D341Med (cell line): Measurements from ENCODE around the gene GRM8.

Source experiments
- DNase-seq: peaks from one replicate; pipeline ENCODE4 v3.0.0; 2012; ENCODE audit warnings: low spot score

Gene GRM8

DNA sequence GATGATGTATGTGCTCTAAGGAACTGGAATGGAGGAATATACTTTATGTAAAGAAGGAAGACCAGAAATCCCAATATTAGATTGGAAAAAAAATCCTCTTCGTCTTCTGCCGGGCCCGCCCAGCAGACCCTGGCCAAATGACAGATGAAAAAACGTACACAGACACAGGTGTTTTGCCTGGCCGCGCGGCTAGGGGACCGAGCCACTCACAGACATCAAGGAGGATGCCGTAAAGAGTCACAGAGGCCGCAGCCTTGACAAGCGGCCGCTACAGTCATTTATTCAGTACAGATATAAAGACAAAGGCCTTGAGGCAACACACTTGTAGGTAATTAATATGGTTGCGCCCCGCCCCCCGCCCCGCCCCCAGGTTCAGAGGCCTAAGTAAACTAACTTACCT is 594.1 kb downstream of the GRM8 start:
- DNase-seq, result no peak

DNA sequence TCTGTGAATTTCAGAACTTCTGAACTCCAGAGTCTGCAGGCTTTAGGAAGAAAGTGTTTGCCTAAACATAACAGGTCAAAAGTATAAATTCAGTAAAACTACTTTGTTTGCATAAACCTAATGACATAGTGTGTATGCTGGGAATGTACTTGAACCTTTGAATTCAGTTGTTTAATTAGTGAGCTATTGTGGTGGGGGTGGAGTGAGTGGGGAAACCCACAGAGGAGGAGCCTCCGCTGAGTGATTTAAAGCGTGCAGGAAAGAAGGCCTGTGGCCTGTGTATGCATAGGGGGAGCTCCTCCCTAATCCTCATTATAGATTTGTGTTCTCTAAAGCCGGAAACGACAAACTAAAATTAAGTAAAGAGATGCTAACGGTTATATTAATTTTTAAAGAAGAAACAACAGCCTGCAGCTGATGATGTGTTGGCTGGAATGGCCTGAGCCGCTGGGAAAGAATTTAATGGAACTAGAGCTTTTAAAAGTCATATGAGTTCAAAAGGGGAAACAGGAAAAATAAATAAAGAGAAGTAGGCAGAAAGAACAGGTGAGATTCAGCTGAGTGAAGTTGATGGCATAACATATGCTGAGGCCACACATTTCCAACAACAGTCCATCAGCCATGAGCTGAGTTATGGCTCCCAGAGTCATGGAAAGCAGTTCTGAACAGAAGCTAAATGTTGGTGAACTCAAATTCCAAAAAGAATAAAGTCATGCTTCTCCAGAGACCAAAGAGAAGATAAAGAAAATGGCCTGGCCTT is 595.0 kb downstream of the GRM8 start:
- no peak for DNase-seq

GRCh38 chr7:126657137-126657536 is 595.6 kb downstream of the GRM8 start:
- no peak for DNase-seq

DNA sequence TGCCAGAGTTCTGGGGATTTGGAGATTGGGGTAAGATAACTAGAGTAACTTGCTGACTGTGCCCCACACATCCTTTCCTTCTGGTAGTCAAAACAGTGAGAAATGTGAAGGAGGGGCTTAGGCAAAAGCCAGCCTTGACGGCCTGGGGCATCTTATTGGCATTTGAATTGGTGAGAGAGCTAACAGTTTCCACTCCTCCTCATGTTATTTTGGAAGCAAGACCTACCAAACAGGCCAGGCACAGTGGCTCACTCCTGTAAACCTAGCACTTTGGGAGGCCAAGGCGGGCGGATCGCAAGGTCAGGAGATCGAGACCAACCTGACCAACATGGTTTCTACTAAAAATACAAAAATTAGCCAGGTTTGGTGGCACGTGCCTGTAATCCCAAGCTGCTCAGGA is 596.6 kb downstream of the GRM8 start:
- DNase-seq, result no peak

DNA sequence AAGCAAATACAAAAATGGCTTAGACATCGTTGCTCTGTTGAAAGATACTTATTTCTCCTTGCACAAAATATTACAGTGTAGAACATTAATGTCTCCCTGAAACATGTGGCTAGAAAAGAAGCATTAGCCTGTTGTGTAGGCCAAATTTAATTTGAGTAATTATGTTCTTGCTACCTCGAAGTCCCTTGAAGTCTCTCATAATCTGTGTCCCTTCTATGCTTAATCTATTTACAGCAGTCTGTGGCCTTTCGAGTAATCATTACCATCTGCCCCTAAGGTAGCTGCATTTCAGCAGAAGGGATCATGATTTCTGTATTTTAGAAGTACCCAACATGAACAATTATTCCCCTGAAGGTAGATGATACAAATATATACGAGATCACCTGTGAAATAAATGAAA is 615.2 kb downstream of the GRM8 start:
- DNase-seq, result peak; percentile 48

DNA sequence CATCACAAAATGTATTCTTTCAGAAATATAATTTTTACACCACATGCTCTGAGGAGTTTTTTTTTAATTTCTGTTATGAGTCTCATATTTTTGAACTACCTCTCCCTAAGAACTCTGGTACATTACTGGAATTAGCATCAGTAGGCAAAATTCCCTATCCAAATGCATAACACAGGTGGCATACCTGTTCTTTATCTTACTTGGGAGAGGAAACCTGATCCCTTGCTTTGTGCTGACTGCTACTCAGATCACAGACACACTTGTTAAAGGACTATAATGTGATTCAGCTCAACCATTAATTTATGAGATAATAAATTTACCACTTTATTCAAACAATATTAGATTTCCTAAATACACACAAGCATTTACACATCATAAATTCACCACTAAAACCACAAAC is 617.2 kb downstream of the GRM8 start:
- DNase-seq, result no peak

DNA sequence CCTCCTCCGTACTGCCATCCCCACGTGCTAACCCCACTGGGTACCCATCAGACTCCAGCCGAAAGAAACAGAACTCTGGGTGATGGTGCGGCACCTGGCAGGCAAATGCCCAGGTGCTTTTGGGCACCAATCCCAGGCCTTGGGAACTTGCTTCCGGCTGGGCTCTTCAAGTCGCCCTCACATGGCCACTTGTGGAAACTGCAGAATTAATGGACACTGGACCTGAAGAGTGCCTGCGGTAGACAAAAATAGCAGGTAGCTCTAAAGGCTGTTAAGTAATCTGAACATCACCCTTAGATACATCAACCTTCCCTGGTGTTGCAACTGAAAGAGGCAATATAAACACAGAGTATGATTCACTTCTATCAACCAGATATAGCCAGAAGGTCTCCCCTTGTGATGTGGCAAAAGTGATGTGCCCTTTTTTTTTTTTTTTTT is 644.4 kb downstream of the GRM8 start:
- DNase-seq, result peak; percentile 64

DNA sequence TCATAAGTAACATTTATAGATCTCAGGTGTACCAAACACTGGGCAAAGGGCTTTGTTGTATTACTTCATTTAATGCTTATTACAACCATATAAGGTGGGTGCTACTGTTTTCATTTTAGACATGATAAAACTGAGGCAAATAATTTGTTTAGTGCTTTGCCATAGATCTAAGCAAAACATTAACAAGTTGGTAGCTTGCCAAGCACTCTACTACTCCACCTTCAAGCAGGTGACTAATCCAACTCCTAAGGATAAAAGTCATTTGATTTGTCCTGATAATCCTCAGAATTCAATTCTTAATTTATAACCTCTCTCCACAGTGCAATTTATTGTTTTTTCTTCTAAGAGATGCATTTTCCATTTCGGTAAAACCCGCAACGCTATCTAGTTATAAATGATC is 646.4 kb downstream of the GRM8 start:
- no peak for DNase-seq

GRCh38 chr7:126605553-126605952 is 647.2 kb downstream of the GRM8 start:
- peak; percentile 26 for DNase-seq

DNA sequence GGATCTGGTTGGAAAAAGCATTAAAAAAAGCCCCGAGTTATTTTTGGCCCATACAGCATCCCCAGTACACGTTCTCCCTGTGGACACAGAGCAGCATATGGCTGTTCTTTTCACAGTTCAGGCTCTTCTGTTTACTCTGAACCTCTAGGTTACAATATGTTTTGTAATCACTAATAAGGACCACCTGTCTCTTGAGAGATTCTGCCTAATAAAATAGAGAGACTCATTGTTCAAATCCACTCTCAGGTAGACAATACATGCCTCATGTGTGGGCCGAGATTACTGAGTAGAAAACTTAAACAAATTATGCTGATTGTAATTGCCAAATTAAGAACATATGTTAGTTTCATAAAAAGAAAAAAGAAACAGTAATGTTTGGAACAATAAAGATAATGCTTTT is 647.7 kb downstream of the GRM8 start:
- peak; percentile 54 for DNase-seq

DNA sequence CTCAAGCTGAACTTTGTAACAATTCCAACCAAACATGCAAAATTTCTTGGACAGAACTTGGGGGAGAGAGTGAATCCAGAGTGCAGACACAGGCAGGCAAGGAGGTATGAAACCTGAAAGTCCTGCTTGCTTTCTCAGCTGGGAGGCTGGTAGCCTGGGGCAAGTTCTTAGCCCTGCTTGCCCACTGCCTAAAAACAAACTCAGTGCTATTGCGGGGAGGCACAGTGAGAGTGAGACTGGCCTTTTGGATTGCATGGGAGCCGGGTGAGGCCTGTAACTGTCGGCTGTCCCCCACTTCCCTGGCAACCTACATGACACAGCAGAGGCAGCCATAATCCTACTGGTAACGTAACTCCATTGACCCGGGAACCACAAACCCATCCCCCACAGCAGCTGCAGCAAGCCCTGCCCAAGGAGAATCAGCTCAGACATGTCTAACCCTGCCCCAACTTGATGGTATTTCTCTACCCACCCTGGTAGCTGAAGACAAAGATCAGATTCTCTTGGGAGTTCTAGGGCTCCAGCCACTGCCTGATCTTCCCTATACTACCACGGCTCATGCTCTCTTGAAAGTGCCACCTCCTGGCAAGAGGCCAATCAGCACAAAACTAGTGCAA is 663.6 kb downstream of the GRM8 start:
- DNase-seq, result no peak

DNA sequence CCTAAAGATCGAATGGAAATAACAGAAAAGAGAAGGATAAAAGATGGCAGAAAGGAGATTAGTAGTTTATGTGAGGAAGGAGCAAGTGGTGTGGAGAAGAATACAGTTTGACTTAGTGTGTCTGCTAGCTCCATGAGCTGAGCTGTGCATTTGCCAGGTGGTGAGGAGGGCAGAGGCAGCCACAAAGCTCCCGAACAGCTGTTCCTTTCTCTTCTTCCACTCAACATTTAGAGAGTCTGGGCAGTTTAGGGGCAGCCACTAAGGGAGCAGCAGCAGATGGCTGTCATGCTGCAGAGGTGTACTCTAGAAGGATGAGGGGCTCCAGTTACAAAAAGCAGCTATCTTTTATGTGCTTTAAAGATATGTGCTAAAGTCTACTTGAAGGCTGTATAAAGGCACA is 674.4 kb downstream of the GRM8 start:
- DNase-seq, result peak; percentile 78

GRCh38 chr7:126574276-126575250 is 678.2 kb downstream of the GRM8 start:
- no peak for DNase-seq

DNA sequence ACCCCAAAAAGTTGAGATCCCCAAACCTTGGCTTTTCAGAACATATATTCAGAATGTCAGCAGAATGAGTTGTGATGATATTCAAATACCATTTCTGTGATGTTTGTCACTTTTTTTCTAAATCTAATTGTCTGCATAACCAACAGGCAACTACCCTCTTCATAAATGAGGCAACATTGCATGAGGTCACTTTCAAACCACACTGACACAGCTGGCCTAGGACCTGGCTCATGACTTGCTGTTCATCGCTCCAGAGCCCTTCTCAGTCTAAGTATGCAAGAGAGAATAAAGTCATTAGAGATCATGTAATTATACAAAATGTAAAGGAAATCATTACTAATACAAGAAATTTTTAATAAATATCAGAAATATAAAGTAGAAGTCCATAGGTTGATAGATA is 681.9 kb downstream of the GRM8 start:
- DNase-seq, result no peak

DNA sequence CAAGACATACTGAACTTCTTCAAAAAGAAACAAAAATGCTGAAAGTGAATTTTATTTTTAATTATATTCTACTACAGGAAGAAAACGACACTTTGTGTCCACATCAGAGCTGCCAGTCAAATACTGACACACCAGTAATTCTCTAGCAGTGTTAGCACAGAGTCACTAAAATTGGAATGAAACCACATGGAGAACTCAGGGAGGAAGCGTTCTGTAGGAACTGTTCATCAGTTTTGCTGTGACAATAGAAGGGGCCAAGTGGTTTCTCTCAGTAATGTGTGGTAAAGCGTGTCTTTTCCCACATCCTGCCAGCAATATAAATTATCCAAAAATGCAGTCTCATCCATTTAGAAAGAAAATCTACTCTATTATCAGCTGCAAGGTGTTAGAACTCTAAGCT is 683.3 kb downstream of the GRM8 start:
- DNase-seq, result no peak

DNA sequence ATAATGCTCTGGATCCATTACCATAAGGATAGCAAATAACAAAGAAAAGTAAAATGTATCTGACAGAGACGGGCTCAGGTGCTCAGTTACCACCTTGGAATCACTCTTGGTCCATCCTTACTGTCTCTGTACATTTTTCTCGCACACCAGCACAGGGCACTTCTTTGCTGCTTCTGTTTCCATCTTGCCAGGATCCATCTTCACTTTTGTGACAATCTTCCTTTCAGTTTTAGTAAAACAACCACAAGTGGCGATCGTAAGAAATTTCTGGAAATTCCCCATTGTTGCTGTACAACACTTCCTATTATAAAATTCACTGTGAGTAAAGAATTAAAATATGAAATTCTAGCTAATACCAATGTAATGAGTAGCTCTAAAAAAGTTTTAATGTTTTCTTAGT is 695.5 kb downstream of the GRM8 start:
- no peak for DNase-seq

GRCh38 chr7:126541406-126541805 is 711.3 kb downstream of the GRM8 start:
- no peak for DNase-seq

- DNase-seq, result no peak
Observed at GRCh38 chr7:126535176-126535575, 717.6 kb downstream of the GRM8 start.

GRCh38 chr7:126533715-126534114 is 719.0 kb downstream of the GRM8 start:
- DNase-seq, result no peak

GRCh38 chr7:126529833-126530232 is 722.9 kb downstream of the GRM8 start:
- no peak for DNase-seq

- no peak for DNase-seq
Observed at GRCh38 chr7:126529254-126529653, 723.5 kb downstream of the GRM8 start.

DNA sequence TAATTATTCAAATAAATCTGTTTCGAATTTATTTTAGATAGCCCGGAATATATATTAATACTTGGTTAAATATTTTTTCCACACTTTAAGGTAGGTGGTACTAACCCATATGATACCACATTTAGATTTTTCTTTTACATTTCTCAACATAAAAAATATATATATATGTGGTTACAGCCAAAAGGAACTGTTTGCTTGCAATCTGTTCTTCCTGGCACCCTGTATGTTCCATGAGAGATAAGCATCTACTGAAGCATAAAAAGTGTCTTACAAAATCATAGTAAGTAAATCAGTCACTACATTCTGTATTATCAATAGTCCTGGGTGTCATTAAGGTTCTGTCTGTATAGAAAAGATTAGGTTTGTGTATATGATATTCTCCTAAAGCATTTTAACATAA is 726.8 kb downstream of the GRM8 start:
- no peak for DNase-seq

GRCh38 chr7:126524967-126525366 is 727.8 kb downstream of the GRM8 start:
- DNase-seq, result no peak
